Cardiac muscle cell (in vitro differentiated cells and primary cell): ENCODE data around the gene OR4F17. TPM values are rescaled to one million over a fixed set of nuclear protein-coding genes. Genes with fewer than 3 reads are reported as not detected.
"Not testable (repeated sequence)": the region's sequence is repeated elsewhere in the genome, so short reads cannot be mapped to it uniquely, and the experiment has no call there.

ENCODE experiments used
- DNase-seq, 2 donors: peaks; one replicate each; pipeline versions ENCODE4 v3.0.0 to v3.0.0-alpha.2; 2010 to 2017; ENCODE audit warnings: low read depth in 1 of 2, low spot score in 1 of 2
- H3K27ac ChIP-seq: fragments of 200-600 bp; sonication (generic); 2 replicates; pipeline ENCODE4 v1.5.1; 2016
- H3K27me3 ChIP-seq: fragments of 200-600 bp; sonication (generic); 2 replicates; pipeline ENCODE4 v1.6.0; 2016; ENCODE audit warnings: control low read depth
- H3K36me3 ChIP-seq: fragments of 200-600 bp; sonication (generic); 2 replicates; pipeline ENCODE4 v1.5.1; 2016; ENCODE audit warnings: control low read depth
- H3K4me1 ChIP-seq: fragments of 200-600 bp; sonication (generic); 2 replicates; pipeline ENCODE4 v1.8.1; 2017; ENCODE audit warnings: low read depth, mild to moderate bottlenecking, mixed run types
- H3K4me3 ChIP-seq: fragments of 200-600 bp; sonication (generic); 2 replicates; pipeline ENCODE4 v1.5.1; 2016; ENCODE audit warnings: mild to moderate bottlenecking
- H3K9me3 ChIP-seq: fragments of 200-600 bp; sonication (generic); 2 replicates; pipeline ENCODE4 v1.5.1; 2017; ENCODE audit warnings: low read depth, mild to moderate bottlenecking, control low read depth
- polyA plus RNA-seq: library from polyadenylated mRNA; unstranded; fragments of >200 nt; fragmentation: Nextera tagmentation; extraction: Ambion mirVana; gene quantifications from 2 replicates; pipeline ENCODE4 v1.2.1, GENCODE V29; 2016
- total RNA-seq: library from RNA; depleted of rRNA; stranded (reverse); fragments of >200 nt; gene quantifications from 2 replicates; pipeline ENCODE4 v1.2.3, GENCODE V29; 2016

Gene OR4F17, protein sequence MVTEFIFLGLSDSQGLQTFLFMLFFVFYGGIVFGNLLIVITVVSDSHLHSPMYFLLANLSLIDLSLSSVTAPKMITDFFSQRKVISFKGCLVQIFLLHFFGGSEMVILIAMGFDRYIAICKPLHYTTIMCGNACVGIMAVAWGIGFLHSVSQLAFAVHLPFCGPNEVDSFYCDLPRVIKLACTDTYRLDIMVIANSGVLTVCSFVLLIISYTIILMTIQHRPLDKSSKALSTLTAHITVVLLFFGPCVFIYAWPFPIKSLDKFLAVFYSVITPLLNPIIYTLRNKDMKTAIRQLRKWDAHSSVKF
- total RNA-seq (not detected in 2 replicates), polyA plus RNA-seq (0.30 TPM in 1 of 2 replicates, not detected in the other)

DNA sequence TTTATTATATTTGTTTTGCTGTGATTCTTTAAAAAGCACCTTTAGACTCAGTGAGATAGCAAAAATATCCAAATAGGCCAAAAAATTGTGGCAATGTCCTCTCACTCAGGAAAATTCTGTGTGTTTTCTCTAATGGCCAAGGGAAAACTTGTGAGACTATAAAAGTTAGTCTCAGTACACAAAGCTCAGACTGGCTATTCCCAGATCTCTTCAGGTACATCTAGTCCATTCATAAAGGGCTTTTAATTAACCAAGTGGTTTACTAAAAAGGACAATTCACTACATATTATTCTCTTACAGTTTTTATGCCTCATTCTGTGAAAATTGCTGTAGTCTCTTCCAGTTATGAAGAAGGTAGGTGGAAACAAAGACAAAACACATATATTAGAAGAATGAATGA, at the start of gene OR4F17:
Gene OR4F17, plus strand, starts transcription at position 301 of the 400 bp plus-strand sequence. CDS start 3,575 bp downstream, outside the sequence.
- not testable (repeated sequence) for H3K36me3 ChIP-seq, DNase-seq, H3K27me3 ChIP-seq, H3K27ac ChIP-seq, H3K4me3 ChIP-seq, H3K4me1 ChIP-seq, H3K9me3 ChIP-seq

DNA sequence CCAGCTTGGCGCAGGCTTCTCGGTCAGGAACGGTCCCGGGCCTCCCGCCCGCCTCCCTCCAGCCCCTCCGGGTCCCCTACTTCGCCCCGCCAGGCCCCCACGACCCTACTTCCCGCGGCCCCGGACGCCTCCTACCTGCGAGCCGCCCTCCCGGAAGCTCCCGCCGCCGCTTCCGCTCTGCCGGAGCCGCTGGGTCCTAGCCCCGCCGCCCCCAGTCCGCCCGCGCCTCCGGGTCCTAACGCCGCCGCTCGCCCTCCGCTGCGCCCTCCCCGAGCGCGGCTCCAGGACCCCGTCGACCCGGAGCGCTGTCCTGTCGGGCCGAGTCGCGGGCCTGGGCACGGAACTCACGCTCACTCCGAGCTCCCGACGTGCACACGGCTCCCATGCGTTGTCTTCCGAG, 36.1 kb upstream of the OR4F17 start:
- not testable (repeated sequence) for H3K36me3 ChIP-seq, H3K27ac ChIP-seq, DNase-seq, H3K9me3 ChIP-seq, H3K4me1 ChIP-seq, H3K27me3 ChIP-seq, H3K4me3 ChIP-seq

DNA sequence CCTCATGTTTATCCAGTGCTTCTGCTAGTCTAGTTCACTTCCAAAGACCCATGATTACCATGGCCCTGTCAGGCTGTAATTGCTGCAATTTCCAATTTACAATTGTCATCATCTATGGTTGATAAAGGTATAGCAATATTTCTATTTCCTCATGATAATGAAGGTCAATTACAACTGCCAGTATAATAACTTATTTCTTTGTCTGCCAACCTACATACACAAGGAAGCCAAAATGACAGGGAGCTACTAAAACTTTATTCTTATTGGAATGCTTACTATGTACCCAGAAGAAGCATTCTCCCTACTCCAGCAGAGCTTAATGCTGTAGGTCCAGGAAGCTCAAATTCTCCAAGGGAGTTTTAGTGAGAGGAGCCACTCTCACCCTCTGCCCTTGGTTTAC, 24.0 kb upstream of the OR4F17 start:
- H3K27ac ChIP-seq, H3K9me3 ChIP-seq, H3K27me3 ChIP-seq, DNase-seq, H3K36me3 ChIP-seq, H3K4me1 ChIP-seq, H3K4me3 ChIP-seq: not testable (repeated sequence)

DNA sequence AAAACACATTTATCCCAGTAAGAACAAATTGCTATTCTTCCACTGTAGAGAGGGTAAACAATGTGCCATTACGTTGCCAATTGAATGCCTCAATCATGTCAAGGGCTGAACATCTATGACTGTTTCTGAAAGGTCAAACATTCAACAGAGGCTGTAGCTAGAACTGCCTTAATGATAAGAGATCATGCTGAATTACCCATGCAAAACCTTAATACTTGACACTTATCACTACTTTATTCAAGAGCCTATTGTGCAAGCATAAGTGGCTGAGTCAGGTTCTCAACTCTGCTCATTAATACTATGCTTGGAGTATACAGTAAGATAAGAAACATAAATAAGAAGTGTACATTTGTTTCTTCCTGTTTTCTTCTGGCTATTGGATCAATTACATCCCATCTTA, 23.3 kb upstream of the OR4F17 start:
- H3K36me3 ChIP-seq, H3K9me3 ChIP-seq, H3K4me1 ChIP-seq, H3K27ac ChIP-seq, H3K27me3 ChIP-seq, DNase-seq, H3K4me3 ChIP-seq: not testable (repeated sequence)

DNA sequence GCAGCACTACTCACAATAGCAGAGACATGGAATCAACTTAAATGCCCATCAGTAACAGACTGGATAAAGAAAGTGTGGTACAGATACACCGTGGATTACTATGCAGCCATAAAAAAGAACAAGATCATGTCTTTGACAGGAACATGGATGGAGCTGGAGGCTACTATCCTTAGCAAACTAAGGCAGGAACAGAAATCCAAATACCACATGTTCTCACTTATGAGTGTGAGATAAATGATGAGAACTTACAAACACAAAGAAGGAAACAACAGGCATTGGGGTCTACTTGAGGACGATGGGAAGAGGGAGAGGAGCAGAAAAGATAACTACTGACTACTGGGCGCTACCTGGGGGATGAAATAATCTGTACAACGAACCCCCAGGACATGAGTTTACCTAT, 16.2 kb upstream of the OR4F17 start:
- H3K4me3 ChIP-seq, DNase-seq, H3K27me3 ChIP-seq, H3K36me3 ChIP-seq, H3K4me1 ChIP-seq, H3K9me3 ChIP-seq, H3K27ac ChIP-seq: not testable (repeated sequence)

DNA sequence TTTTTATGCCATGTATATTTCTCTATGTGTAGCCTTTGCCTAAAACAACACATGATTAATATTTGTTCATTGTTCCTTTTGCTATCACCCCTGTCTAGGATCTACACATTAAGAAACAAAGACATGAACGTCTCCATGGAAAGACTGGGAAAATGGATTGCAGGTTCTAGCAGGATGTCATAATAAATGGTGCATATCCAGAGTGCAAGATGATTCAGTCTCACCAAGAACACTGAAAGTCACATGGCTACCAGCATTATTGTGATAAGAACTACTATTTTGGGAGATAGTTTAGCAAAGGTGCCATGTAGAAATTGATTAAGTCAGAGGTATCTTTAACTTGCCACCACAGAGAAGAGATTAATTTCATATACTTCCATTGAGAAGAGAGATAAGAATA, 12.1 kb upstream of the OR4F17 start:
- not testable (repeated sequence) for DNase-seq, H3K4me3 ChIP-seq, H3K27me3 ChIP-seq, H3K9me3 ChIP-seq, H3K4me1 ChIP-seq, H3K27ac ChIP-seq, H3K36me3 ChIP-seq

DNA sequence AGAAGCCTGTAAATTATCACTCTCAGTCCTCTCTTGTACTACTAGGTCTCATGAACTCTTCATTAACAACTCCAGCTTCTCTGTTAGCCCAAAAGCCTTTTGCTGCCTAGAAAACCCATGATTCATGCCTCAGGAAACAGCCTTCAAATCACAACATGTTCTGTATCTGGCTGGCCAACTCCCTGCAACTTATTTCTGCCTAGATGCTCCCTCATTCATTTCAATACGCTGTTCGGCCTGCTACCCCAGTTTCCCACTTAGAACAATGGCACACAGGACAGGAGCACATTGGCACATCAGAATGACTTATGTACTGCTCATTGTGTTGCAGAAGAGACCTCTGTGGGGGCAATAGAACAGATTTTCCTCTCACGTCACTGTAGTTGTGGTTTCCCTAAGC, 9.3 kb upstream of the OR4F17 start:
- not testable (repeated sequence) for H3K9me3 ChIP-seq, DNase-seq, H3K36me3 ChIP-seq, H3K27ac ChIP-seq, H3K4me1 ChIP-seq, H3K4me3 ChIP-seq, H3K27me3 ChIP-seq

DNA sequence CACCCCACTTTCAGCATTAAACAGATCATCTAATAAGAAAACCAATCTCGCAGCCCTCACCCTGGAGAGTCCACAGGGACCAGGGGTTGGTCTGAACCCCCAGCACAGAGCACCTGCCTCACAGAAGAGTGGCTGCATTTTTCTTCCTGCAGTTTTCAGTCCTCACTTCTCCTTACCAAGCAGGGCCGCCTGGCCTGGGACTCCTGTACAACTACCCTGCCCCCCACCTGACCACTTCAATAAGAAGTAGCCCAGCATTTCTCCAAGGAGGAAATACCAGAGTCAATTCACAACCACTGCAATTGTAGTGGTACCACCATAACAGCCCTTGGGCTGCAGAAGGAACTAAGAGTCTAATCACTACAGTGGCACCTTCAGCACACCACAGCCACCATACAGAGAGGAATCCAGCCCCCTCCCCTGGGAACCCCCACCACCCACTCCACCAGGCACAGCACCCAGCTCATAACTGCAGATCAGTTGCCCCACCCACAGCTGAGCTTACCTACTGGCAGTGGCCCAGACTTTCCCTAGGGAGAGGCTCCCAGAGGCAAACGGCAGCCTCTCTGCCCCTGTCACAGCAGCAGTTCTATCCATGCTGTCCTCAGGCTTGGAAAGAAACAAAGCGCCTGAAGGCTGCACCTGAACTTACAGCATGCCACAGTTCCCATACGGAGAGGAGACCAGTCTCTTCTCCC, 13.7 kb downstream of the OR4F17 start:
- H3K4me3 ChIP-seq, H3K27me3 ChIP-seq, H3K27ac ChIP-seq, H3K9me3 ChIP-seq, H3K4me1 ChIP-seq, H3K36me3 ChIP-seq, DNase-seq: not testable (repeated sequence)

Other genes with a start within 250 kb of the OR4F17 start
- gene PLPP2, start 184.3 kb downstream of the OR4F17 start, total RNA-seq, result 0.07 and 0.21 TPM in 2 replicates
- not detected in 2 replicates for gene PLPP2, start 184.3 kb downstream of the OR4F17 start, polyA plus RNA-seq
- 28.8 and 32.7 TPM in 2 replicates for gene MIER2, start 237.7 kb downstream of the OR4F17 start, total RNA-seq
- gene MIER2, start 237.7 kb downstream of the OR4F17 start, polyA plus RNA-seq, result 47.8 and 52.9 TPM in 2 replicates